ENCODE results near the gene CCNT1.

- no peak for TF ChIP-seq CTCF (IDR thresholded peaks at IDR 0.05; ENCODE audit: low read length)
- TF ChIP-seq EZH2 (IDR thresholded peaks at IDR 0.05; ENCODE audit: borderline replicate concordance, low read length), result no peak
These were observed 42.2 kb upstream of the CCNT1 start for GRCh38 chr12:48758737-48759136.

Measured in OCI-LY1 (cell line).